ENCODE results near the gene SHISA9.

Gene SHISA9

DNA sequence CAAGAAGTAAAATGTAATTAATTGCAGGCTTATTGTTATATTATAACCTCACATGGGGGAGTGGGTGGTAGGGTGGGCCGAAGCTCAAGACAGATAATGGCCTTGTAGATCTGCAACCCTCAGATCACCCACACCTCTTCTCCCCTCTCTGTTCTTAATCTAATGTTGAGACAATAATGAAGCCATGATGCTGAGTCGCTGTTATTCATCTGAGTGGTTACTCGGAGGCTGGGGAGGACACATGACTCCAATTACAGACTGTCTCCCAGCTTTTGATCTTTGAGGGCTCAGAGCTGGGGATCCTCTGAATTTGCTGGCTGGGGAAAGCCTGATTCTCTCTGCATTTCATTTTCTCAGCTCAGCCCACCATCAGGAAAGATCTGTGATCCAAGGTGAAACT is 275.3 kb downstream of the SHISA9 start:
- DNase-seq (ENCODE audit: low read depth, low spot score): no peak

DNA sequence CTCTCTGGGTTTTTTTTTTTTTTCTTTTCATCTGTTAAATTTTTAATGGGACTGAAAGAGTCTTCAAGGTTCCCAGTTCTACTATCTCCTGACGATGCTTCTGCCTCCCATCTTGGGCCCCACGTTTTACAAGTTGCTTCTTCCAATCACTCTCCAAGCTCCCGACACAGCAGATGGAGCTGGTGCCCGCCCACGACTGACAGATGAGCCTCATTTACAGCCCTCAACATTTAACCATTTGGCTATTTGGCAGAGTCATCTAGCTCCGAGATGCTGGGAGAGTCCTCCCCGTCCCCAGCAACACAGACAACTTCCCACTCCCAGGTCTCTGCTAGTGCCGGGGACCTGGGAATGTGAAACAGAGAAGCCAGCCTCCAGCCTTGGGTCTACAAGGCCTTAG is 276.9 kb downstream of the SHISA9 start:
- DNase-seq (ENCODE audit: low read depth, low spot score): no peak

DNA sequence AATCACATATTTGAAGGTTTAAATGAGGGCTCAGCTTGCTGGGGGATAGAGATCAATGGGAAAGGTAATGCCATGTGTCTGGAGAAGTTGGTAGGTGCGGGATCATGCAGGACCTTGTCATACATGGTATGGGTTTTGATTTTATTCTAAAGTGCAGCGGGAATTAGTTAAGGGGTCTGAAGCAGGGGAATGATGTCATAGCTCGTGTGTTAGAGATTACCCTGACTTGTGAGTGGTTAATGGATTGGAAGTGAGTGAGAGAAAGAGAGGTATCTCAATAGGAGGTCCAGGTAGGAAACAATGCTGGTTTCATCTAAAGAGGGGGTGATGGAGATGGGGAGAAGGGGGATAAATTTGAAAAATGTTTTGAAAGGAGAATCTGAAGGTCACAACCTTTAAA is 280.0 kb downstream of the SHISA9 start:
- no peak for DNase-seq (ENCODE audit: low read depth, low spot score)

DNA sequence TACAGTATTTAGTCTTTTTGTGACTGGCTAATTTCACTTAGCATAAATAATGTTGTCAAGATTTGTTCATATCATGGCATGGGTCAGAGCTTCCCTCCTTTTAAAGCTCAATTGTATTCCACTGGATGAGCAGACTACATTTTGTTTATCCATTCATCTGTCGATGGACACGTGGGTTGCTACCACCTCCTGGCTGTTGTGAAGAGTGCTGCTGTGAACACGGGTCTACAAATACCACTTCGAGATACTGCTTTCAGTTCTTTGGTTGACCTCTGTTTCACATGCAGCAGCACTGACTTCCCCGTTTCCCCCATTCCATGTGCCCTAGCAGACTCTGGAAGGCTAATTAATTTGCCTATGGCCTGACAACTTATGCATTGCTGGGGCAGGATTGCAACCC is 285.4 kb downstream of the SHISA9 start:
- DNase-seq (ENCODE audit: low read depth, low spot score): no peak

DNA sequence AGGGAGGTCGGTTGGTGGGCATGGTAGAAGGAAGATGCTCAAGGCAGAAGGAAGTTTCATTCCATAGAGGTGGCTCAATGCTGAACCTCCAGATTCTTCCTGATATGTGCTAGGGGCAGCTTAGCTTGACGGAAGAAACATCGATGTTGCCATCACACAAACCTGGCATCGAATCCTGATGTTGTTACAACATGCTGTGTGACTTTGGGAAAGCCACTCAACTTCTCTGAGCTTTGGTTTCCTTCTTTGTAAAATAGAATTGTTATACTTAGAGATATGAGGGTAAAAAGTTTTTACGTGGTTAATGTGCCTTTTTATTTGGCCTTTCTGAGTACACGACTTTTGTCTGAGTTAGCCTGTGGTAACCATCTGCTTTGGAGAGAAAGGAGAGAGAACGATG is 287.9 kb downstream of the SHISA9 start:
- no peak for DNase-seq (ENCODE audit: low read depth, low spot score)

DNA sequence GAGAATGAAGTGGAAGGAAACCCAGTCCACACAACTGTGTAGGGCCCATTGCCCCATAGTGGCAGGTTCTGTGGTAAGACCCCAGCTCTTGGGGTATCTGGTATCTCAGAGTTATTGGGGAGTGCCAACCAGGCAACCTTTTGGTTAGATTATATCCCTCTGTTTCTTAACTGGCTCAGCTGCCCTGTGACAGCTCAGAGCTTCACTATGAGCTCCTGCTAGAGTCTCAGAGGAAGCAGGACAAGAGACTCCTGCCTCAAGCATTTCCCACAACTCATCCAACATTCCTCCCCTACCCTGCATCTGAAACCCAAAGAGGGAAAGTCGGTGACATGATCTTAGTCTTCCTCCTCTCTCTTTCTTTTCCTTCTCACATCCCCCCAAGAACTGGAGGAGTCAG is 292.3 kb downstream of the SHISA9 start:
- no peak for DNase-seq (ENCODE audit: low read depth, low spot score)

DNA sequence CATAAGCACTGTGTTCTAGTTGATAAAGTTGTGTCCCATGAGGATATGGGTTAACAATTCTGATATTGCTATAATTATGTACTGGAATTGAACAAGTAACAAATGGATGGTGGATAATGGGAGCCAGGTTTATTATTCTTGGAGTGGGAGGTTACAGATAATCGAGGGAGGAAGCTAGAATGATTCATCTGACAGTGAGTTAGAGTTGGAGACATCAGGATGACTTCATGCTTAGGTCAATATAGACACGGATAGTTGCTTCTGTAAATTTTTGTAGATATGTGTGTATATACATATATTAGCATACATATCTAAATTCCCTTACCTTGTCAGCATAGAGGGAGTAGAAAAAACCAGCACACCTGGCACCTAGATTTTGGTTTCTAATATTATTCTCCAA is 293.4 kb downstream of the SHISA9 start:
- DNase-seq (ENCODE audit: low read depth, low spot score): no peak

DNA sequence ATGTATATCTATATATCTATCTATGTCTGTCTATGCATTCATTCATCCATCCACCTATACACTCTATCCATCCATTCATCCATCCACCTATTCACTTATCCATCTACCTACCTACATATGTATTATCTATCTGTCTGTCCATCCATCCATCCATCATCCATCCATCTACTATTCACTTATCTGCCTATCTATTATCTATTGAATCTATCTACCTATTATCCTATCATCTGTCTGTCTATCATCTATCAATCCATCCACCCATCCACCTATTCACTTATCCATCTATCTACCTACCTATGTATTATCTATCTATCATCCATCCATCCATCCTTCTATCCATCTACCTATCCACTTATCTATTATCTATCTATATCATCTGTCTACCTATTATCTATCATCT is 302.3 kb downstream of the SHISA9 start:
- no peak for DNase-seq (ENCODE audit: low read depth, low spot score)

DNA sequence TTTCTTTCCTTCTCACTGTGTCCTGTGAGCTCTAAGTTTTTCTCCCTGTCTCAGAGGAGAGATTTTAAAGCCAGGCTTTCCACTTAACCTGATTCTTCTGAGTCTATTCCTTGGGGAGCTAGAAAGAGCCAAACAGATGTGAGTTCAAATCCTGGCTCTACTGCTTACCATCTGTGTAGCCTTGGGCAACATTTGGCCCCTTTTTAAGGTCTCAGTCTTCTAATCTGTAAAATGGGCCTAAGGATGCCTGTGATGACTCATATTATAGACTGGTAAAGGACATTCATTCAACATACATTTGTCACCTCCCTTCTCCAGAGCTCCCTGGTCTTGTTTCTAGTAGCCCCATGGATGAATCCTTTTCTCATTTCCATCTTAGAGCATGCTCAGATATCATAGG is 304.0 kb downstream of the SHISA9 start:
- DNase-seq (ENCODE audit: low read depth, low spot score): no peak

DNA sequence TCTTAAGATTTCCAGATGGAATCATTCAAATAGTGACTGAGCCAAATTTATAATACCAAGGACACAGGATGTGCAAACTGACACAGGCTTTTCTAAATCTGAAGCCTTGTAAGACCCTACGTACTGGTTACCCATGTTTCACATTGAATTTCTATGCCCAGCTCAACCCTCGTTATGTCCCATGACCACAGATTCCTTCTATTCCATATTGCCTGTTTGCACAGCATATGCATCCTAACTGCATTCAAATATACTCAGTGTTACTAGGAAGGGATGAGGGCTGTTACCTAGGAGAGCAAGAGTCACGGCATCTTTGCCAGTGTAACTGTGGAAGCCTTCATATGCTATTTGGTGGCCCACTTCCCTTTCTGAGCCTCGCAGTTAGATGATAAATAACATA is 305.2 kb downstream of the SHISA9 start:
- no peak for DNase-seq (ENCODE audit: low read depth, low spot score)

DNA sequence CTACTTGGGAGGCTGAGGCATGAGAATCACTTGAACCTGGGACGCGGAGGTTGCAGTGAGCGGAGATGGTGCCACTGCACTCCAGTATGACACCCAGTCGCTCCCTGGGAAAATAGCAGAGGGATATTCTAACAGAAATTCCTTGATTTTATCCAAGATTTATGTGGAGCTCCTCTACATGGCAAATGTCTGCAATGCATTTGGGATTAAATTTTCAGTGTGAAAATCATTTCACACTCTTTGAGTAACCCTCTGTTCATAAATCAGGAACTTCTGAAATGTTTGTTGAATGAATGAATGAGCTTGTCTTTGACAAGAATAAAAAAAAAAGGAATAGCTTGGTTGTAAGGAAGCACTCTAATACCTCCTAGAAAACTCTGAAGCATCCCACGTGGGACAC is 305.8 kb downstream of the SHISA9 start:
- no peak for DNase-seq (ENCODE audit: low read depth, low spot score)

DNA sequence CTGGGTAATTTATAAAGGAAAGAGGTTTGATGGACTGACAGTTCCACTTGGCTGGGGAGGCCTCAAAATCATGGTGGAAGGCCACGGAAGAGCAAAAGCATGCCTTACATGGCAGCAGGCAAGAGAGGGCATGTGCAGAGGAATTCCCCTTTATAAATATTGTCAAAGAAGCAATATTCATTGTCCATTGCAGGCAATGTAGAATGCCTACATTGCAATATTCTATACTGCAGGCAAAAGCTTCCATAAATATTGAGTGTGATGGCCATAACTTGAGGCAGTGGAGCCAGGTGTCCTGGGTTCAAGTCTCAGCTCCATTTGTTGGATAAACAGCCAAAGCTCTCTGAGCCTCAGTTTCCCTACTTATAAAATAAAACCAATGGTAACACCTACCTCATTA is 322.3 kb downstream of the SHISA9 start:
- DNase-seq (ENCODE audit: low read depth, low spot score): no peak

DNA sequence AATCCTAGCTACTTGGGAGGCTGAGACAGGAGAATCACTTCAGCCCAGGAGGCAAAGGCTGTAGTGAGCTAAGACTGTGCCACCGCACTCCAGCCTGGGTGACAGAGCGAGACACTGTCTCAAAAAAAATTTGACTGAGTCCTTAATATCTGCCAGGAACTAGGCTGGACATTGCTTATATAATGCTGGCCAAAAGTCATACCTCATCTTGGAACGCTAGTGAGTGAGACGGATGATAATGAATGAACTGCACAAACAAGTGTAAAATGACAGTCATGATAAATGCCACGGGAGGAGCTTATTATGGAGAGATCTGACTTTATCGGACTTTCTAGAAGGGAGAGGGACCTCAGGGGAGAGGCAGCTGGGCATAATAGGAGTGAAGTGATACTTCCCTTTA is 327.6 kb downstream of the SHISA9 start:
- no peak for DNase-seq (ENCODE audit: low read depth, low spot score)

DNA sequence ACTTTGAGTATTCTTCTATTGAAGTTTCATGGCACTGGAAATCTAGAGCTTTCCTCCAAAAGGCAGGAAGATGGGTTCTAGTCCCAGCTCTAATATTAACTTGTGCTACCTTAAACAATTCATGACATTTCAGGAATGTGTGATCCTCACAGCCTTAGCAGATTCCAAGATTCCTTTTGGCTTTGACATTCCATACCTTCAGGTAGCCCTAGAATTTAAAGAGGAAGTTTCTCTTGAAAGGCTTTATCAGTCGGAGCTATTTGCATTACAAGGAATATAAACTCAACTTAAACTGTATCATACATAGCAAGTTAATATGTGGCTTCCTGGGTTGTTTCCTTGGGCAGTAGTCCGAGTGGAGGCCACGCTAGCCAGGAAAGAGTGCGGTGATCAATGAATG is 330.0 kb downstream of the SHISA9 start:
- DNase-seq (ENCODE audit: low read depth, low spot score): no peak

DNA sequence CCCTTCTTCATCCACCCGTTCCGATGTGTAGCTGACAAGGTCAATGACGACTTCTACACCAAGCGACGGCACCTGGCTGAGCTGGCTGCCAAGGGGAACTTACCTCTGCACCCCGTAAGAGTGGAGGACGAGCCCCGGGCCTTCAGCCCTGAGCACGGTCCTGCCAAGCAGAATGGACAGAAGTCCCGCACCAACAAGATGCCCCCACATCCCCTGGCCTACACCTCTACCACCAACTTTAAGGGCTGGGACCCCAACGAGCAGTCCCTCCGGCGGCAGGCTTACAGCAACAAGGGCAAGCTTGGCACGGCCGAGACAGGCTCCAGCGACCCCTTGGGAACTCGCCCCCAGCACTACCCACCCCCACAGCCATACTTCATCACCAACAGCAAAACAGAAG is 333.6 kb downstream of the SHISA9 start:
- DNase-seq (ENCODE audit: low read depth, low spot score): no peak

DNA sequence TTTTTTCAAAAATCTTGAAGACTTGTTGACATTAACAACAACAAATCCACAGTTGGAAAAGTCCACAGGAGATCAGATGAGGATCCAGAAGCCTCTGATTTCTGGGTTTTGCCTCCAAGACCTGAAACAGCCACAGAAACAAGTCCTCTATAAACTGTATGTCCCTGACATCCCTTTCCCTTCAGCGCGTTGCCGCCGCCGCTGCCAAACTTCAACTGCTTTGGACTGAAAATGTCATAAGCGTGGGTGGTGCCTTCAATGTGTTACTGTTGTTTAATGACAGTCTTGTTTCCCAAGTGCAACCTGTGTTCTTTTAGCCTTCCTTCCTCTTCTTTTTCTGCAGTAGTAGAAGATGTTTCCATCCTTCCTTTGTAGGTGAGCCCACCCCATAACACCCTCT is 334.9 kb downstream of the SHISA9 start:
- DNase-seq (ENCODE audit: low read depth, low spot score): no peak

DNA sequence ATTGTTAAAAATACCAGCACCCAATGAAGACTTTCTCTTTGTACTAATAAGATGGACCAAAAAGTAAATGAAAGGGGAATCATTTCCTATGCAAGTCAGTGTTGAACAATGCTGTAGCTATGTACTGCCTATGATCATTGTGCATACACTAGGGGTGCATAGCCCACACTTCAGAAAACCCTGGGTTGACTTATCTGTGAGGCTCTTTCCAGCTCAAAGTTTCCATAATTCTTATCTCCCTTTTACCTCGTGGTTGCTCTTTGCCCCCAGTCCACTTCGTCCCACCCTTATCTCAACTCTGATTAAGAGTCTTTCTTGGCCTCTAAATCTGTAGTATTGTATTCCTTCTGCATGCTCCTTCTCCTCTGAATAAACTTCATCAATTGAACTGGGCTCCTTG is 336.8 kb downstream of the SHISA9 start:
- DNase-seq (ENCODE audit: low read depth, low spot score): no peak

DNA sequence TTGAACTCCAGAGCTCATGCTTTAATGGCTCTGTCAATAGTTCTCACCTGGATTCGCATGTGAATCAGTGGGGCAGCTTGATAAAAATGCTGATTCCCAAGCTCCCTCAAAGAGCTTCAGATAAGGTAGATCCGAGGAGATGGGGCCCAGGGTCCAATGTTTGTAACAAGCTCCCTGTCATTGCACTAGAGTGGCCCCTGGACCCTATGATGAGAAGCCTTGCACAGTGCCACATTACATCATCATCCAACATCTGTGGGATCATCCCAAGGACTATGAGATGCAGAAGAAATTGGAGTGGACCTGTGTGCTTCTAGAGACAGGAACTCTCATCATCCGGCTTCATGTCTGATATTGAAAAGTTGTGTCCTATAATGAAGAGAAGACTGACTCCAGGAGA is 340.8 kb downstream of the SHISA9 start:
- DNase-seq (ENCODE audit: low read depth, low spot score): no peak

DNA sequence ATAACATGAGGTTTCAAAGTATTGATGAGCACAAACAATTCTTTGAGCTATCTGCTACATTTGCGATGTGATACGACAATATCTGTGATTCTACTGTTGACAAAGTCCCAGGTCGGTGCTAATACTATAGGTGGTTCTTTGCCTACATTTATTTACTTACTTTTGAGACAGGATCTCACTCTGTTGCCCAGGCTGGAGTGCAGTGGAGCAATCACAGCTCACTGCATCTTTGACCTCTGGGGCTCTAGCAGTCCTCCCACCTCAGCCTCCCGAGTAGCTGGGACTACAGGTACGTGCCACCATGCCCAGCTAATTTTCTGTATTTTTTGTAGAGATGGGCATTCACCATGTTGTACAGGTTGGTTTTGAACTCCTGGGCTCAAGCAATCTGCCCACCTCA is 343.4 kb downstream of the SHISA9 start:
- no peak for DNase-seq (ENCODE audit: low read depth, low spot score)

DNA sequence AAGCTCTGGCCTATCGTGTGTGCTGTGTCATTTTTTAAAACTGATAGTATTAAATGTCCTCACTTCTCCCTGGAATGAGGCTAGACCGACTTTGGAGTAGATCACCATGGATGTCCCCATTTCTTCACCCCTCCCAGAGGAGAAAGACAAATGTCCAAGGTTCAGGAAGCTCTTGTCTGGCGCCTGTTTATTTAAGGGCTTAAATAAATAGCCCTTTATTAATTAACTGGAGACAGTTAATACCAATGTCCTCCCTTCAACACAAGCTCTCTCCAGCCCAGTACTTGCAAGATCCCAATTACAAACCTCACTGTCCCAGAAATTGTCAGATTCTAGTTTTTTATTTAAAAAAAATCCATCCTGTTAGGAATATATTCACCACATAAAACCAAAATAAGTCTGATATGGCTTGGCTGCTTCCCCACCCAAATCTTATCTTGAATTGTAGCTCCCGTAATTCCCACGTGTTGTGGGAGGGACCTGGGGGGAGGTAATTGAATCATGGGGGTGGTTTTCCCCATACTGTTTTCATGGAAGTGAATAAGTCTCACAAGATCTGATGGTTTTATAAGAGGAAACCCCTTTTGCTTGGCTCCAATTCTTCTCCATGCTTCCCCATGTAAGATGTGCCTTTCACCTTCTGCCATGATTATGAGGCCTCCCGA is 344.4 kb downstream of the SHISA9 start:
- DNase-seq (ENCODE audit: low read depth, low spot score): no peak

DNA sequence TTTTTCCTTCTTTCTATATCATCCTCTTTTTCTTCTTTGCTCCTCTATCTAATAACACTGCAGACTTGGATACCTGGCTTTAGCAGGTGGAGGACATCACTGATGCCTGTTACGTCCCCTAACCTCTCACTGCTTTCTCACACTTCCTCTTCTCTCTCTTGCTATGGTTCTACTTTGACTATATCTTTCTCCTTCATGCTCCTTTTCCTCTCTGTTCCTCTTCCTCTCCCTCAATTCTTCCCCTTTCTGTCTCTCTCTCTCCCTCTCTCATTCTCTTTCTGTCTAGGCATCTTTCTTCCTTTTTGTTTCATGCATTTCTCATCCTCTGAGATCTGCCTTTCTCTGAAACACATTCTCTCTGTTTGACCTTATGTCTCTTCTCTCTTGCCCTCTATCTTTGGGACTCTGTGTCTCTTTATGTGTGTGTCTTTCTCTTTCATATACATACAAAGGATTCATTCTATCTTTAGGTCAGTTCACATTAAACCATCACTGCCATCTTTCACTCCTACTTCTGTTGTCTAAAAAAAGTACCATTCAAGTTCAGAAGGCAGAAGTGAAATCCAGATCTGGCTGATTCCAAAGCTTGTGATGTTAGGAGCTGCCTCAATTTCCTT is 353.7 kb downstream of the SHISA9 start:
- no peak for DNase-seq (ENCODE audit: low read depth, low spot score)

DNA sequence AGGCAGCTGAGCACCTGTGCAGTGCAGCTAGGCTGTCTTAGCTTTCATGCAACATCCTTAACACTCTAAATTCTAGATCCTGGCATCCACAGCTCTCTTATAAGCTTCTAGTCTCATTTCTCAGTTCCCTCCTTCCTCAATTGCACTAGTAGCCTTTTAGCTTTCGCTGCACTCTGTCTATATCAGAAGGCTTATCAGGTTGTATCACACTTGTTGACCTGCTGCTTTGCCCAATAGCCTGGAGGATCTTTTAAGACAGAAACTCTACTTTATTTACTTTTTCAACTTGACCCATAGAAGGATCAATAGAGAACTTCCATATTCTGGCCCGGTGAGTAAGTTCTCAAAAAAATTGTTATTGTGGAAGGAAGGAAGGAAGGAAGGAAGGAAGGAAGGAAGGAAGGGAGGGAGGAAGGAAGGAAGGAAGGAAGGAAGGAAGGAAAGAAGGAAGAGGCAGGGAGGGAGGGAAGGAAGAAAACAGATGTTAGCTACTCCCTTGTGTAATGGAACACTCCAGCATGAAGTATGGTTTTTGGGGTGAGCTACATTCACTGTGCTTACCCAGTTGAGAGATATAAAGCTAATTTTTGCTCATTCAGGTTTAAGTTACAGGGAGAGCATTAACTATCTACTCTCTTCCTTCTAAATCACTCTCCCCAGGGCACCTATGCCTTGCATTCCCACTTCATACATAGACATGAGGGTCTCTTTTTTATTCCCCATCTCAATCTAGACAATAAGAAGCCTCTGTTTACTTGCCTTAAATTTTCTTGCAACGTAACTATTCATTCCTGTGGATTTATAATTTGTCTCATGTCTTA is 361.1 kb downstream of the SHISA9 start:
- DNase-seq (ENCODE audit: low read depth, low spot score): no peak

Measured in activated CD4-positive, CD25-positive, alpha-beta regulatory T cell treated with anti-CD3 and anti-CD28 coated beads, Interleukin-2, amount 50 U/mL, for 16 hours (primary cell).